GM18511 (cell line): Measurements from ENCODE around the gene SYCE1L.

ENCODE experiments used
- ATAC-seq: cut with Tn5 transposase; IDR thresholded peaks from one replicate; pipeline ENCODE4 v1.9.1; 2021; ENCODE audit warnings: mild to moderate bottlenecking, moderate library complexity; ENCODE audit not compliant: unreplicated experiment

SYCE1L gene

DNA sequence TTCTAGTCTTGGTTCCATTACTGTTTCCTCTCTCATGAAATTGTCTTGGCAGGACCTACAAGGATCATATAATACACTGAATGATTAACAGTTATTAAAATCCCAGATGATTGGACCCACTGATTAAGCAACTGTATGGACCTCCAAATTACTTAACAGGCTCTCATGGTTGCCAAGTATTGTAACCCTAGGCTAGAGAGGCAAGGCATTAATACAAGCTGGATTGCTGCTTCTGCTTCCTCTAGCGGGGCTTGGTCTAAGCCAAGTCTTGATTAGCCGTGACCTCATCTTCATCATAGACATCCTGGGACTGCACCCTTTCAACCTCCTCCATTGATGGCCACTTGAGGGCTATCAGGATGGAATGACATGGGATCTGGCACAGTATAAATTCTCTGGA is 46.9 kb downstream of the SYCE1L start:
- no peak for ATAC-seq

DNA sequence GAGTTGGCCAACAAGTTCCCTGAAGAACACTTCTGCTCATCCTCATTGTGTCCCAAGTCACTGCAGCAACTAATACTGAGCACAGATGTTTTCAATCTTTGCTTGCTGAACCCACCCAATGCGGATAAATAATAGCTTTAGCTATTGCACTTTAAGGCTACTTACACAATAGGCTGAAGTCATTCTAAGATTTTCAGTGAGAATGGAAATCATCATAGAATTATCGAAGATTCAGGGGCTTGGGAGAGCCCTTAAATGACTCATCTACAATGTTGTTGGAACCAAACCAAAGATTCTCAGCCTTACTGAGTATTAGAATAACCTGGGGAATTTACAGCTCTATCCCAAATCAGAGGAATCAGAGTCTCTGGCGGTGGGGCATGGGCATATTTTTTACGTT is 51.2 kb downstream of the SYCE1L start:
- no peak for ATAC-seq
